GM18520 (cell line): ENCODE data around the gene HSPE1.
"Not testable (repeated sequence)": the region's sequence is repeated elsewhere in the genome, so short reads cannot be mapped to it uniquely, and the experiment has no call there.

ENCODE experiments used
- ATAC-seq: cut with Tn5 transposase; IDR thresholded peaks from one replicate; pipeline ENCODE4 v1.9.1; 2021; ENCODE audit not compliant: unreplicated experiment

Gene HSPE1

DNA sequence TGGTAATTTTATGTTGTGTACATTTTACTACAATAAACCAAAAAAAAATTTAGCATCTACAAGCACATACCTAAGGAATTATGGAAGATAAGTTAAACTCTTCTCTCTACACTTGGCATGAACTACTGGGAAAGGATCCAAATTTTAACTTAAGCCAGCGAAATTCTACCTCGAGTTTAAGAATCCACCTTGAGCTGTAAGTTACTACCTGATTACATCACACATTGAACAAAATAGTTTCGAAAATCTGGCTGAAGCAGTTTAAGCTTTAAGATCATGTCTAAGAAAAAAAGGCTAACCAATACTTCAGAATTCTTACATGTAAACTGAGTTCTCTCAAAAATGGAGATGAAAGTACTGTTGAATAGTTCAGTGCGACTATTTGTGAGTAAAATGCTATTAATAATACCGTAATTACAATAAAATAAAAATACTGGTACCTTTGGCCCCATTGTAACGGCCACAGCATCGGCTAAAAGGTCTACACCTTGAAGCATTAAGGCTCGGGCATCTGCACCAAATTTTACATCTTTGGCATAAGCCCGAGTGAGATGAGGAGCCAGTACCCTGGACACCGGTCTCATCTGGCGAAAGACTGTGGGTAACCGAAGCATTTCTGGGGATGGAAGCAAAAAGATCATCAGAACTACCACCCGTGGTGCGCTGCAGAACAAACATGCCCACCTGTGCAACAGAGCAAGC, 1.8 kb upstream of the HSPE1 start:
- no peak for ATAC-seq

DNA sequence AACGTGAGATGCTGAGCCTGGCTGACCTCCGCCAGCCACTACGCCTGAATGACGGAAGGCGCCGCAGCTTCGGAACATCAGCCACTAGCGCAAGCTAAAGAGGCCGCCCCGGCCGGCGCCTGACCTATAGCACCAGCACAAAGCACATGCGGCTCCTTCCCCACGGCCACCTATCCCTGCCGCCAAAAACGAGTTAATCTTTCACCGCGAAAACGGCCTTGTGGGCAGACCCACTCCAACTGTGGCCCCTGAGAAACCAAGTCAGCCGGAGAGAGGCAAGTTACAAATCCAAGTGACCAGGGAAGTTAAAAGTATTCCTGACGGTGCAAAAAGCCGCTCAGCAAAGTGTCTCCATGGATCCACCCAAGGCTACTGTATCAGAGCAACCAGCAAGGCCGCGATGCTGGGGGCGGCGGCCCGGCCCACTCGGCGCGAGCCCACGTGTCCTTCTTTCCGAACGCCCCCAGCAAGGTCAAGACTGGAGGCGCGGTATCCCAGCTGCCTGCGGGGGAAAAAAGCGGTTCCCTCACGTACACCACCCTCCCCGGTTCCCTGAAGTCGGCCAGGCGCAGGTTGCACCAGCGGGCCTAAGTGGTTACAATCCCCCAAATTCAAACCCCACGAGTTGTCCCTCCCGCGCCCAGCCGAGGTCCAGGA, 1.1 kb upstream of the HSPE1 start:
- ATAC-seq = no peak

DNA sequence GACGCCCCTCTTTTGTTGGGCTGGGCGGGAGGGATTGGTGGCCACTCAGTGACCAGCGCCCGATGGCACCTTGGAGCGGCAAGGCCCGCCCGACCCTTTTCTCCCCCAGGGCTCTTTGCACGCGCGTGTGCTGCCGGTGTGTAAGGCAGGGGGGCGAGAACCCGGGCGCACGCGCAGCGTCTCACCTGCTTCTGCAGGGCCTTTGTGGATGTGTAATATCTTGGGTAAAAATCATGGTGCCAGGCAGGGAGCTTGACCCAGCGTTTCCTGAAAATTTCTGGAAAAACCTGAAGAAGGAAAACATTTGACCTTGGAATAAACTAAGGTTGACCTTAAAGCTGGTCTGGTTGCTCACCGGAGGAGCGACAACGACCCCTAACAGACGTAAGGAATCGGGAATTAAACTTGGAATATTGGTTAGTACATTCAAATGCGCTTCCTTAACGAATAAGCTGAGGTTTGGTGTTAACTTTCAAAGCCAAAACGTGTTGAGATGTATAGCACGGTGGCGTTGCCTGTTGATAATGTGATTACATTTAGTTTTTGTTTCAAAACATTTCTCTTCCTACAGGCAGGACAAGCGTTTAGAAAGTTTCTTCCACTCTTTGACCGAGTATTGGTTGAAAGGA, 438 bp downstream of the HSPE1 start:
- ATAC-seq = peak; percentile 0

DNA sequence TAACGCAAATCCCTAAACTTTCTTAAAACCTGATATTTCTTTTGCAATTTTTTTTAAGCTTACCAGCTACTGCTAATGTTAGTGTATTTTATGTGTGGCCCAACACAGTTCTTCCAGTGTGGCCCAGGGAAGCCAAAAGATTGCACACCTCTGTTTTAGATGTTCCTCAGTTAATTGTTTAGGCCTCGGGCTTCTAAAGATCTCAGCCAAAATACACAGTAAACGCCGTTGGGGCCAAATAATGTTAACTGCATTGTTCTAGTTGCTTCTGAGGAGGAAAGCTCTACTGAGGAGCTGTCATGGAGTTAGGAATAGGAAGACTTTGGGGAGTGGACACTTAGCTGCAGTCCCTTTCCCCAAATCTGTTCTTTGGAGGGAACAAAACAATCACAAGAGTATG, 2.0 kb downstream of the HSPE1 start:
- no peak for ATAC-seq

DNA sequence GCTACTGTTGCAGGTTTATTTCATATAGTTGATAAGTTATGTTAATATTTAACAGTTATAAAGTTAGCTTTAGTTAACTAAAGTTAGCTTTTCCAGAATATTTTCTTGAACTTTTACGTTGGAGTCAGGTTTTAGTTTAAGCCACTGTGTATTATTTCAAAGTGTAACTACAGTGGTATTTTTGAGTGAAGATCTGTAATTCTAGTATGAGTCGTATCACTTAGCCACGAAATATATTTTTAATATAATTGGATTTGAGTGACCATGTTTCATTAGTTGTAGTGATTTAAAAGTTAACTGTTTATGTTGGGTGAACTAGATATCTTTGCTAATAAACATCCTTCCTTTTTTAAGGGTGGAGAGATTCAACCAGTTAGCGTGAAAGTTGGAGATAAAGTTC, 2.5 kb downstream of the HSPE1 start:
- ATAC-seq = no peak

DNA sequence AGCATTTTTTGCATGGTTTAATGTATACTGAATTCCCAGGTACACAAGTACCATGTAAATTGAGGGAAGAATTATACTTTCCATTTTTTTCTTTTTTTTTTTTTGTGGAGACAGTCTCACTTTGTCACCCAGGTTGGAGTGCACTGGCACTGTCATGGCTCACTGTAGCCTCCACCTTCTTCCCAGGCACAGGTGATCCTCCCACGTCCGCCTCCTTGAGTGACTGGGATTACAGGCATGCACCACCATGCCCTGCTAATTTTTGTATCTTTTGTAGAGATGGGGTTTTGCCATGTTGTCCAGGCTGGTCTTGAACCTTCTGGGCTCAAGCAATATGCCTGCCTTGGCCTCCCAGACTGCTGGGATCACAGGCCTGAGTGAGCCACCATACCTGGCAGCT, 3.8 kb downstream of the HSPE1 start:
- ATAC-seq = no peak

DNA sequence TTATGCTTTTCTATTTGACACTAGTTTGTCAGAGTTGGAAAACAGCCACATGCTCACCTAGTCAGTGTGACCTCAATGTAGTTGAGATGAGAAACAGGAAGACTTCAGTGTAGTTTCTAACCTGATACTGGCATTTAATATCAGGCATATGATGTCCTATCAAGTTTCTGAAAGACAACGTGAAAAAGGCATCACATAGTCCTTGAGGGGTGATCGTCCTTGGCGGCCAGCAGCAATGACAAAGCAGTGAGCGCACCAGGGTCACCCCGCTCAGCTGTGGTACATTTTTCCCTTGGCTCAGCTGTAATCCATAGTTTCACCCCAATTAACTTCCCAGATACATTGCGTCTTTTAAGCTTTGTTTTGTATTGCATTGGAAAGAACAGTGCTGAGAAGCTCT, 4.3 kb downstream of the HSPE1 start:
- no peak for ATAC-seq

DNA sequence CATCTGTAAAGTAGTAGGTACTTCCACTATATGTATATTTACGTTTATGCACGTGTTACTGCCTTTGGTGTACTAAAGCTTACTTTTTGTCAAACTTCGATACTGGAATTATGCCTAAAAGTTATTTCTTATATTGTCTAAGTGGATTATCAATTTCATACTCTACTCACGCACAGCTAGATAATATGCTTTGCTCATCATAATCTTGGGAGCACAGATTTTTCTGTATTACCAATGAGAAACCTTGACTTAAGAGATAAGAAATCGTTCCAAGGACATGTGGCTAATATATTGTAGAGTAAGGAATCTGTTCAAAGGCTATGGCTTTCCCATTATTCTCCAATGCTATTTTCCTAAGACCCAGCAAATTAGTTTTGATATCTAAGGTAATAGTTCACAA, 6.5 kb downstream of the HSPE1 start:
- ATAC-seq = no peak

DNA sequence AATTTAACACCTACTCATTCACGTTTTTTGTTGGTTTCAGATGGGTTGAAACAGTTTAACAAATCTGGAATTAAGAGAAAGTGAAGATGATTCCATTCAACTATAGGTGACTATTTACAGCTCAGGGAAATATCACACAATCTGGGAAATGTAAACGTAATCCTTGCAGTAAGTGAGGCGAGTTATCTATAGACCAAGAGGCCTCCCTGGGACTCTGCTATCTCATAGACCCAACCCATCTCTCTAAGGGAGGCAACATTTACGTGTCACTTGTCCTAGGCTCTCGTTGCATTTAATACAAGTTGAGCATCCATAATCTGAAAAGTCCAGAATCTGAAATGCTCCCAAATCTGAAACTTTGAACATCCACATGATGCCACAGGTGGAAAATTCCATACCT, 13.7 kb downstream of the HSPE1 start:
- no peak for ATAC-seq

DNA sequence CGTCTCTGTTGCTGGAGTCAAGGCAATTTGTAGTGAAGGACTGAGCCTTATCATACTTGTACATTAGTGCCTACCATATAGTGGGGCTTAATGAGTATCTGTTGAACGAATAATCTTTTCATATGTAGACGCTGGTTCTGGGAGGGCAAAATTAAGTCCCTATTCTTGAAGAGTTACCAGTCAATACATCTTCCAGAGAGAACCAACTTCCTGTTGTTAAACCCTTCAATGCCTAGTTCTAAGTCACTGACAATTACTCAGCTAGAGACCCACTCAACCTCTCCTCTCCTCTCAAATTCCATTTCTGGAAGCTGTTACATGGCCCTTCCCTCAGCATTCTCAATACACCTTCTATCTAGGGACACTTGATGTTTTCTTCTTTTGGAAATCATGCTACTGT, 14.6 kb downstream of the HSPE1 start:
- ATAC-seq = no peak

DNA sequence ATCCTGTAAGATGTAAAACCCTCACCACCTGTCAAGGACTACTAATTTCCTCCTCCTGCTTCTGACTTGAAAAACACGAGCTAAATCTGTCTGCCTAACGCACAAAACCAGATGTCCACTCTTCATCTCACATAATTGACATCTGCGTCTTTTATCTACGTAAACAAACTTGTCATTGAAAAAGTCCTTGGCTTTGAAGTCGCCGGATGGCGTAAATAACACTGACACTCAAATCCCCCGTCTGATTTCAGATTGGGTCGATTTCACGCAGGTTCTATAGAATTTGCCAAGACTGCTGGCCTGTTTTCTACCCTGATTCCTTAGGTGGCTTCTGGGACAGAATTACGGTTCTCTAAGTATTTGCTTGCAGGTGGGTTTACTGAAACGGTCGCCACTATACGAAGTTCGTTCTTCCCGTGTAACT, 15.1 kb downstream of the HSPE1 start:
- ATAC-seq = no peak

DNA sequence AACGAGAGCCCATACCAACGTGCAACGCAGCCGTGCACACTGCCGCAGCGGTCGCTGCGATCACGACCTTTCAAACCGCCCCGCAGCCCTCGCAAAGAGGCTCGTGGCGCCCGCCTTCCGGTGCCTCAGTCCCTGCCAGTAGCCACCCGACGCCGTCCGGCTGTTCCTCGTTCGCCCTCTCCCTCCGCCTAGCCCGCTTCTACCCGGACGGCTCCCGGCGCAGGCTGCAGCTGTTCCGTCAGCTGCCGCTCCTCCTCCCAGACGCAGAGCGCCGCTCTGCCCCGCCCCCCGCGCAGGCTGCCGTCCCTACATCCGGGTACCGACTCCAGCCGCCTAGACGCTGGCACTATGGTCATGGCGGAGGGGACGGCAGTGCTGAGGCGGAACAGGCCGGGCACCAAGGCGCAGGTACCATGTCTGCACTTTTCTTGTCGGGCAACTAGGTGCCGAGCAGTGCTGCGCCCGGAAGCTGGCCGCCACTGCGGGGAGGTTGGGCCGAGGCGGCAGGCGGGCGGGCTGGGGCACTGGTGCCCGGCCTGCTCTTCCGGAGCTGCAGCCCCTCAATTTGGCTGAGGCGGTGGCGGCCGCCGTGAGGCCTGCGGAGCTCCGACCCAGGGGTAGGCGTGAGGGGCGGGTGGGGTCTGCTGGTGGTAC, 15.7 kb downstream of the HSPE1 start, which contains the start of gene MOB4:
TSS of gene MOB4 (plus strand) at position 328 of the 654 bp plus-strand sequence. CDS start at position 349, 21 bp downstream.
- ATAC-seq = peak; percentile 91

DNA sequence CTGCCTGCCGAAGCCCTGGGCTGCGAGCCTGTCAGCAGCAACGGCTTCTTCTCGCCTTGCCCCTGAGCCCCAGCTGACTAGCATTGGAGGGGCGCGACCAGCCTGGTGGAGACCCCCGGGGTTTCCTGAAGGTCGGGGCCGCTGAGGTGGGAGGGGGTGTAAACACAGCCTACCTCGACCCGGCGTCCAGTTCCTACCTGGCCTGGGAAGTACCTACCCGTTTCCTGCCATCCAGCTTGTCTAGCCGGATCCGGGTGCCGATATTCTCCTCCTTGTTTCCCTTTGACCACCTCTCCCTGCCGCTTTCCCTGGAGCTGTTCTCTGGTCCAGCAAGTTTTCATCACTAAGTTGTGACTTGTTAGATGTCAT, 16.2 kb downstream of the HSPE1 start:
- ATAC-seq = no peak

DNA sequence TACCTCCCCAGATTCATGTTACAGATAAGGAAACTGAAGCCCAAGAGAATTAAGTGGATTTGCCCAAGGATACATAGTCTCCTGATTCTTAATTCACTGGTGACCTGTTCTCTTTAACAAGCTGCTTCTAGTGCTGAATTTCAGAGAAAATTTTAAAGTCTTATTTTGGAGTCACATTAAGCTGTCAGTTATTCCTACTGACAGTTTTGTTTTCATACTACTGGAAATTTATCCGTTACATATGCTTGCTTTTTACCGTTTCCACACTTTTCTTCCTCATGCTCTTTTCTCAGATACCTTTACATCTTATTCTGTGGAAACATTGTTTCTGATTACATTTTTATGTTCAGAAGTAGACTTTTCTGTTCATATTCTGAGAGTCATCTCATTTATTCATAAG, 17.0 kb downstream of the HSPE1 start:
- ATAC-seq = no peak

DNA sequence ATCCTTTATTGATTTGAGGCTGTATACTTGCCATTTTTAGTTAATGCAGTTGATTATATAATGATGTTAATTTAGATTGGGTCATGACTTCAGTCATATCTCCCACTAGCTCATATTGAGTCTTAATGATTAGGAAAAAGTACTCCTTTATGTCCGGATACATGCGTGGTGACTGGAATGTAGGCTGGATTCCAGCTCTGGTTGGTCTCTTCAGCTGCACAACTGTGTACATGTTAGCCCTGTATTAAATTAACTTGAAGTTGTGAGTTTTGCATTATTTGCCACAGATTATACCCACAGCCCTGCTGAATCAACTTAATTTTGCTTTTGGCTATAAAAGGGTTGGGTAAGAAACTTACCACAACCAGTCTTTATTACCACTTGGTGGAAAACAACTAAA, 38.2 kb downstream of the HSPE1 start:
- ATAC-seq = no peak

DNA sequence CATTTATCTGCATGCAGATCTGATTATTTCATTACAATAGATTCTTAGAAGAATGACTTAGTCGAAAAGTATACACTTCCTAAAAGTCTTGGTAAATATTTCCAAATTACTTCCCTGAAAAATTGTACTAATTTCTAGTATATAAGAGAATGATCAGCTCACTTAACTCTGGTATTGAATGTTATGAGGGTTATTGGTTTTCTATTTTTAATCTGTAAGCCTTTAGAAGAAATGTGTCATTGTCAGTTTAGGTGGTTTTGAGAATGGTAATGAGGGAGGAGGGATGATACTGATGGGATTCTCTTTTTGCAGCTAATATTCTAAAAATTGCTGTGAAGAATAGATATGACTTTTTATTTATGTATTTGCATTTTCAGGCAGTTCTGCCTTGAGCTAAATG, 39.6 kb downstream of the HSPE1 start:
- ATAC-seq = no peak

DNA sequence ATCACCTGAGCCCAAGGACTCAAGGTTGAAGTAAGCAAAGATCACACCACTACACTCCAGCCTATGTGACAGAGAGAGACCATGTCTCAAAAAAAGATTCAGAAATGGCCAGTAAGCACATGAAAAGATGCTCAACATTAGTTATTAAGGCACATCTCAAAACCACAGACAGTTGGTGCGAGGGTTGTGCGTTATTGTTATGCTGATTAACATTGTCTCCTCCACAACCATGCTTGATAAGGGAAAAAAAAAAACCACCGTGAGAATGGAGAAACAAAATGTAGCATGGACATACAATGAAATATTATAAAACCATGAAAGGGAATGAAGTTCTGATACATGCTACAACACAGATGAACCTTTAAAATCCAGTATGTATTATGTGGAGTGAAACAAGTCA, 43.0 kb downstream of the HSPE1 start:
- ATAC-seq = no peak

DNA sequence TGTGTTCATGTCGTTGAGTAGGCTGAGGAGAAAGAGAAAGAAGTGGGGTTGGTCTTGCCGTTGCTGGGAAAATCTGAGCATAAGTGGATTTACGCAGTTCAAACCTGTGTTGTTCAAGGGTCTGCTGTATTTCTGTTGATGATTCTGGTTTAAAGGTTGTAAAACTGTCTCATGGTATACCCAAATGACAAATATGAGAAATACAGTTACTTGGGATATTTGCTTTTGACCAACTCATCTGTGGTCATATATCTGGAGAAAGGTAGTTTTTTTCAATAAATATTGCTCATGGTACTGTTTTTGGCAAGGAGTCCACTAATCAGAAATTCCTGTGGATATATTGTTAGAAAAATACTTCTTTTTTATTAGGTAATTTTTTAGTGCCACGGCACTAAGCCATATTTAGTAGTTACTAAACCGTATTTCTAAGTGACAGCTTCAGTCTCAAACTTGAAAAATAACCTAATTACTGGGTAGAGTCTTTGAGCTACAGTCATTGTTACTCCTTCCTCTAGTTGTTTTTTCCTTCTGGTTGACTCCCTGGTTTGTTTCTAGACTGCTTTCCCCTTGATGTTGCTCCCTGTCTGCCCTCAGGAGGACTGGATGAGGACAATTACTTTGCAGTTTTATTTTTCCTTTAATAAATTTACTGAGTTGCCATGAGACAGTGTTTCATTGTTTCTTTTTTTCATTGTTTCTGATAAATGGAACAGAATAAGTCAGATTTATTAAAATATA, 47.2 kb downstream of the HSPE1 start:
- no peak for ATAC-seq

DNA sequence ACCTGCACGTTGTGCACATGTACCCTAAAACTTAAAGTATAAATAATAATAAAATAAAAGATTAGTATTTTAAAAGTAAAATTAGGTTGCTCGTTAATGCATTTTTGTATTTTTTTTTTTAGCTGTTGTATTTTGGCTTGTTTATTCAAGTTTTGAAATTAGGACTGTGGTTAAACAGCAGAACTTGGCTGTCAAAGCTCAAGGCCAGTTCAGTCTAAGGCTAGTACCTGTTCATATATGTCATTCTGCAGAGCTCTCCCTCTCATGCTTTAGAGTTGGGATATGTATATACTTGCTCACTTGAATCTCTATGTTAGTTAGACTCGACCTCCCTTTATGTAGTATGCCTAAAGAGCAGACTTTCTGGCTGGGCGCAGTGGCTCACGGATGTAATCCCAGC, 48.4 kb downstream of the HSPE1 start:
- ATAC-seq = no peak

DNA sequence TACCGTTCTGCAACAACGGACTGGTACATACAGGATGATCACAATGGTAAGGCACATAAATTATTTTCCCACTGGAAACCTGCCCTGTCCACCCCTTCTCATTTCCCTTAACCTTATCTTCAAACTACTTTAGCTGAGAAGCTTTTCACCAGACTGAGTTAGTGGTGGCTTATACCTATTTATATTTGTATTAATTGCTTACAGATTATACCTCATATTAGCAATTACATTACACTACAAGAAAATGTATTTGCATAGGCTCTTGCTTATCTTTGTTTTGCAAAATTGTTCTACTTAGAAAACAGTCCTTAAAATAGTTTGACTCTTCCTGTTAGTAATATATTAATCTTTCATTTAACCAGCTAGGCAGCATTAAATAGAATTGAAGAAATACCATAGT, 51.1 kb downstream of the HSPE1 start:
- not testable (repeated sequence) for ATAC-seq
